ENCODE data around the gene CNBP. TPM values are rescaled to one million over a fixed set of nuclear protein-coding genes. Genes with fewer than 3 reads are reported as not detected.
A peak's percentile ranks its signal among the peaks of the same experiment; 100 is the strongest.
"Not testable (repeated sequence)": the region's sequence is repeated elsewhere in the genome, so short reads cannot be mapped to it uniquely, and the experiment has no call there.

The CNBP gene
- 100 to 1,000 TPM; 263 to 270 TPM for total RNA-seq

GRCh38 chr3:129183569-129184395 lies at the start of gene CNBP:
Gene CNBP (minus strand): TSS chr3:129183896. CDS start chr3:129171757, 12,139 bp downstream.
- H3K27ac Mint-ChIP-seq, result peak within 1 kb of the TSS; percentile 99
- no peaks in the 10 kb centered on the region for H3K27me3 Mint-ChIP-seq
- peak within 1 kb of the TSS; percentile 87 for H3K4me3 Mint-ChIP-seq
- ChIA-PET CTCF (interaction anchor here (0.7 to 5.7 kb wide), 8 partner anchors 17 to 65 kb away, joined by 3 to 29 read pairs (median 3); partner anchors contain the start of gene COPG1), POLR2A (interaction anchor here (0.6 to 1.2 kb wide), 2 partner anchors 47 to 53 kb away, joined by 3 to 6 read pairs; no protein-coding TSS in a partner anchor)
- peaks cover 46% of the 10 kb centered on the region for H3K4me1 Mint-ChIP-seq
- peaks cover 37% of the 10 kb centered on the region for H3K36me3 Mint-ChIP-seq (ENCODE audit: low read depth)
- no peaks in the 10 kb centered on the region for H3K9me3 Mint-ChIP-seq
- DNase-seq, result peak; percentile 91

GRCh38 chr3:129231331-129232119 lies 47.8 kb upstream of the CNBP start:
- no peak for DNase-seq
- H3K27me3 Mint-ChIP-seq, result no peaks in the 10 kb centered on the region
- peaks cover 80% of the 10 kb centered on the region for H3K4me1 Mint-ChIP-seq
- ChIA-PET POLR2A (interaction anchor here (0.8 kb wide), 1 partner anchor 48 kb away, joined by 6 read pairs; the partner anchor contains the start of gene CNBP), CTCF (interaction anchor here (0.6 to 6.4 kb wide), 7 partner anchors 9 to 265 kb away, joined by 3 to 38 read pairs (median 3); partner anchors contain the start of gene COPG1)
- peaks cover 9% of the 10 kb centered on the region for H3K36me3 Mint-ChIP-seq (ENCODE audit: low read depth)
- peak overlapping the region; percentile 59 for H3K27ac Mint-ChIP-seq
- H3K4me3 Mint-ChIP-seq, result no peak overlapping the region
- peaks cover 3% of the 10 kb centered on the region for H3K9me3 Mint-ChIP-seq

- ChIA-PET CTCF (interaction anchor here (0.6 to 6.4 kb wide), 8 partner anchors 10 to 264 kb away, joined by 3 to 38 read pairs (median 4); no protein-coding TSS in a partner anchor), POLR2A (interaction anchor here (0.6 to 0.8 kb wide), 2 partner anchors 47 to 108 kb away, joined by 4 to 6 read pairs; partner anchors contain the start of gene CNBP)
- peak; percentile 44 for DNase-seq
- Mint-ChIP-seq H3K36me3 (ENCODE audit: low read depth) (peaks cover 6% of the 10 kb centered on the region), H3K4me3 (peak overlapping the region; percentile 45), H3K9me3 (peaks cover 3% of the 10 kb centered on the region), H3K4me1 (peaks cover 80% of the 10 kb centered on the region), H3K27ac (peak overlapping the region; percentile 88), H3K27me3 (no peaks in the 10 kb centered on the region)
Observed at GRCh38 chr3:129230311-129231019, 46.8 kb upstream of the CNBP start.

- no peak overlapping the region for H3K4me3 Mint-ChIP-seq
- H3K36me3 Mint-ChIP-seq (ENCODE audit: low read depth), result peaks cover 5% of the 10 kb centered on the region
- no peaks in the 10 kb centered on the region for H3K27me3 Mint-ChIP-seq
- DNase-seq, result no peak
- POLR2A ChIA-PET, result no interaction called here
- peaks cover 3% of the 10 kb centered on the region for H3K9me3 Mint-ChIP-seq
- peak overlapping the region; percentile 27 for H3K27ac Mint-ChIP-seq
- CTCF ChIA-PET, result interaction anchor here (1.2 to 6.4 kb wide), 4 partner anchors 11 to 115 kb away, joined by 3 to 38 read pairs (median 4); no protein-coding TSS in a partner anchor
- H3K4me1 Mint-ChIP-seq, result peaks cover 77% of the 10 kb centered on the region
Observed at GRCh38 chr3:129228891-129229585, 45.3 kb upstream of the CNBP start.

- H3K4me1 Mint-ChIP-seq, result peaks cover 61% of the 10 kb centered on the region
- H3K27me3 Mint-ChIP-seq, result no peaks in the 10 kb centered on the region
- peak overlapping the region; percentile 80 for H3K27ac Mint-ChIP-seq
- H3K4me3 Mint-ChIP-seq, result no peak overlapping the region
- H3K36me3 Mint-ChIP-seq (ENCODE audit: low read depth), result no peaks in the 10 kb centered on the region
- ChIA-PET CTCF (interaction anchor here (1.1 to 4.6 kb wide), 7 partner anchors 9 to 64 kb away, joined by 3 to 26 read pairs (median 4); no protein-coding TSS in a partner anchor), POLR2A (no interaction called here)
- no peaks in the 10 kb centered on the region for H3K9me3 Mint-ChIP-seq
- no peak for DNase-seq
Observed at GRCh38 chr3:129226374-129226773, 42.7 kb upstream of the CNBP start.

- no peaks in the 10 kb centered on the region for H3K27me3 Mint-ChIP-seq
Observed at GRCh38 chr3:129224984-129225393, 41.3 kb upstream of the CNBP start.

GRCh38 chr3:129224387-129224786 lies 40.7 kb upstream of the CNBP start:
- not testable (repeated sequence) for H3K36me3 Mint-ChIP-seq (ENCODE audit: low read depth); H3K9me3 Mint-ChIP-seq; H3K27ac Mint-ChIP-seq; H3K27me3 Mint-ChIP-seq; DNase-seq; H3K4me3 Mint-ChIP-seq
- CTCF ChIA-PET, result interaction anchor here (0.5 to 4.6 kb wide), 11 partner anchors 11 to 171 kb away, joined by 3 to 26 read pairs (median 3); partner anchors contain the start of gene CNBP
- POLR2A ChIA-PET, result interaction anchor here (0.6 kb wide), 2 partner anchors 67 to 192 kb away, joined by 5 to 14 read pairs; no protein-coding TSS in a partner anchor
- peaks cover 43% of the 10 kb centered on the region for H3K4me1 Mint-ChIP-seq

More at GRCh38 chr3:129224984-129225393, 41.3 kb upstream of the CNBP start:
- DNase-seq, result peak; percentile 22
- Mint-ChIP-seq H3K4me1 (peaks cover 49% of the 10 kb centered on the region), H3K36me3 (ENCODE audit: low read depth) (no peaks in the 10 kb centered on the region), H3K4me3 (peak overlapping the region; percentile 40), H3K27ac (peak overlapping the region; percentile 86), H3K9me3 (no peaks in the 10 kb centered on the region)
- POLR2A ChIA-PET, result interaction anchor here (0.6 kb wide), 1 partner anchor 192 kb away, joined by 14 read pairs; no protein-coding TSS in a partner anchor
- CTCF ChIA-PET, result interaction anchor here (0.6 to 4.6 kb wide), 15 partner anchors 9 to 1797 kb away, joined by 3 to 26 read pairs (median 3); no protein-coding TSS in a partner anchor

- H3K4me3 Mint-ChIP-seq, result no peak overlapping the region
- no peak for DNase-seq
- POLR2A ChIA-PET, result no interaction called here
Observed at GRCh38 chr3:129218742-129219141, 35.0 kb upstream of the CNBP start.

GRCh38 chr3:129213238-129213637 lies 29.5 kb upstream of the CNBP start:
- Mint-ChIP-seq H3K4me3 (no peak overlapping the region), H3K4me1 (no peaks in the 10 kb centered on the region), H3K36me3 (ENCODE audit: low read depth) (no peaks in the 10 kb centered on the region), H3K9me3 (no peaks in the 10 kb centered on the region), H3K27ac (no peak overlapping the region), H3K27me3 (peaks cover 5% of the 10 kb centered on the region)
- ChIA-PET POLR2A (no interaction called here), CTCF (interaction anchor here (2.0 kb wide), 1 partner anchor 11 kb away, joined by 6 read pairs; no protein-coding TSS in a partner anchor)
- DNase-seq, result no peak

More at GRCh38 chr3:129218742-129219141, 35.0 kb upstream of the CNBP start:
- no peaks in the 10 kb centered on the region for H3K4me1 Mint-ChIP-seq
- CTCF ChIA-PET, result interaction anchor here (0.7 to 1.0 kb wide), 2 partner anchors 11 to 23 kb away, joined by 3 to 7 read pairs; no protein-coding TSS in a partner anchor
- no peaks in the 10 kb centered on the region for H3K36me3 Mint-ChIP-seq (ENCODE audit: low read depth)
- no peaks in the 10 kb centered on the region for H3K27me3 Mint-ChIP-seq
- no peak overlapping the region for H3K27ac Mint-ChIP-seq
- no peaks in the 10 kb centered on the region for H3K9me3 Mint-ChIP-seq

- Mint-ChIP-seq H3K4me3 (no peak overlapping the region), H3K27me3 (peaks cover 5% of the 10 kb centered on the region), H3K27ac (no peak overlapping the region), H3K4me1 (no peaks in the 10 kb centered on the region), H3K9me3 (no peaks in the 10 kb centered on the region), H3K36me3 (ENCODE audit: low read depth) (no peaks in the 10 kb centered on the region)
- DNase-seq, result no peak
- POLR2A ChIA-PET, result no interaction called here
- CTCF ChIA-PET, result interaction anchor here (1.0 kb wide), 1 partner anchor 28 kb away, joined by 3 read pairs; the partner anchor contains the start of gene CNBP
Observed at GRCh38 chr3:129211772-129212171, 28.1 kb upstream of the CNBP start.

- Mint-ChIP-seq H3K4me3 (no peak overlapping the region), H3K36me3 (ENCODE audit: low read depth) (no peaks in the 10 kb centered on the region), H3K4me1 (no peaks in the 10 kb centered on the region), H3K27me3 (peaks cover 5% of the 10 kb centered on the region), H3K9me3 (no peaks in the 10 kb centered on the region), H3K27ac (no peak overlapping the region)
- ChIA-PET POLR2A (no interaction called here), CTCF (interaction anchor here (1.0 kb wide), 1 partner anchor 28 kb away, joined by 3 read pairs; the partner anchor contains the start of gene CNBP)
- DNase-seq, result no peak
Observed at GRCh38 chr3:129211345-129211744, 27.6 kb upstream of the CNBP start.
